RWPE1 (cell line): Measurements from ENCODE around the gene HS3ST5.

Experiments
- CTCF ChIA-PET: fragments of 350-600 bp; sonication (Branson Sonifier 250); formaldehyde crosslinking; extraction: SDS; loops from one replicate; lab custom pipeline; 2021; lab: Yijun Ruan, JAX
- POLR2A ChIA-PET: fragments of 400-600 bp; formaldehyde crosslinking; extraction: SDS; loops from one replicate; lab custom pipeline; 2020; ENCODE audit warnings: antibody characterized with exemption; ENCODE audit not compliant: low non-redundant PET; lab: Yijun Ruan, JAX
- DNase-seq: peaks from one replicate; pipeline ENCODE4 v3.0.0; 2012; ENCODE audit warnings: low spot score
- H3K27ac ChIP-seq: fragments of 450-650 bp; 2 replicates; pipeline ENCODE4 v1.5.1; 2017
- TF ChIP-seq, protein P1 (sequence below): fragments of 450-650 bp; conservative IDR thresholded peaks from 2 replicates; pipeline ENCODE4 v1.5.1; 2017; ENCODE audit warnings: low read depth, mild to moderate bottlenecking

The HS3ST5 gene

DNA sequence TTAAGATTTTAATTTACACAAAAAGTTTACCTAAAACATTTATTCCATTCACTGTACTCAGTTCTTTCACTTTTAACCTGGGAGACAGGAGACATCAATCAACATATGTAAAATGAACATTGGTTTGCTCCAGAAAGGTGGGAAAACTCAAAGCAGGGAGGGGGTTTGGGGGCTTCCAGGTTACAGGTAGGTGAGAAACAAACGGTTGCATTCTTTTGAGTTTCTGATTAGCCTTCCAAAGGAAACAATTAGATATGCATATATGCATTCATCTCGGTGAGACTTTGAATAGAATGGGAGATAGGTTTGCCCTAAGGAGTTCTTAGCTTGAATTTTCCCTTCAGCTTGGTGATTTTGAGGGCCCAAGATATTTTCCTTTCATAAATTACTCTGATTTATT, 333.6 kb downstream of the HS3ST5 start:
- TF ChIP-seq, protein P1, sequence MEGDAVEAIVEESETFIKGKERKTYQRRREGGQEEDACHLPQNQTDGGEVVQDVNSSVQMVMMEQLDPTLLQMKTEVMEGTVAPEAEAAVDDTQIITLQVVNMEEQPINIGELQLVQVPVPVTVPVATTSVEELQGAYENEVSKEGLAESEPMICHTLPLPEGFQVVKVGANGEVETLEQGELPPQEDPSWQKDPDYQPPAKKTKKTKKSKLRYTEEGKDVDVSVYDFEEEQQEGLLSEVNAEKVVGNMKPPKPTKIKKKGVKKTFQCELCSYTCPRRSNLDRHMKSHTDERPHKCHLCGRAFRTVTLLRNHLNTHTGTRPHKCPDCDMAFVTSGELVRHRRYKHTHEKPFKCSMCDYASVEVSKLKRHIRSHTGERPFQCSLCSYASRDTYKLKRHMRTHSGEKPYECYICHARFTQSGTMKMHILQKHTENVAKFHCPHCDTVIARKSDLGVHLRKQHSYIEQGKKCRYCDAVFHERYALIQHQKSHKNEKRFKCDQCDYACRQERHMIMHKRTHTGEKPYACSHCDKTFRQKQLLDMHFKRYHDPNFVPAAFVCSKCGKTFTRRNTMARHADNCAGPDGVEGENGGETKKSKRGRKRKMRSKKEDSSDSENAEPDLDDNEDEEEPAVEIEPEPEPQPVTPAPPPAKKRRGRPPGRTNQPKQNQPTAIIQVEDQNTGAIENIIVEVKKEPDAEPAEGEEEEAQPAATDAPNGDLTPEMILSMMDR = no peak
- no peak overlapping the region for H3K27ac ChIP-seq
- DNase-seq = no peak
- ChIA-PET CTCF (interaction anchor here (0.7 kb wide), 1 partner anchor 750 kb away, joined by 3 read pairs; no protein-coding TSS in a partner anchor), POLR2A (no interaction called here)

DNA sequence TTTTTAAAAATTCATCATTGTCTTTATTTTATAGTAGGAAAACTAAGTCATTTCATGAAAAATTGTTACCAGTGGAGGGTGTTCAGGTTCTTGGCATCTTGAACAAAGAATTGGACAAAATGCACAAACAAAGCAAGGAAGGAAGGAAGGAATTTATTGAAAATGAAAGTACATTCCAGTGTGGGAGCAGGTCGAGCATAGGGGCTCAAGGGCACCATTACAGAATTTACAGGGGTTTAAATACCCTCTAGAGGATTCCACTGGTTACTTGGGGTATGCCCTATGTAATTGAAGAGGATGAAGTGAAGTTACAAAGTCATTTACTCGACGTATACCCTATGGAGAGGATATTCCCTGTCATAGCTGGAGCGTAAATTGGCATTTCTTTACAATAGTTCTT, 334.5 kb downstream of the HS3ST5 start:
- no peak for DNase-seq
- ChIA-PET CTCF (no interaction called here), POLR2A (no interaction called here)
- TF ChIP-seq, protein P1 = no peak
- no peak overlapping the region for H3K27ac ChIP-seq

DNA sequence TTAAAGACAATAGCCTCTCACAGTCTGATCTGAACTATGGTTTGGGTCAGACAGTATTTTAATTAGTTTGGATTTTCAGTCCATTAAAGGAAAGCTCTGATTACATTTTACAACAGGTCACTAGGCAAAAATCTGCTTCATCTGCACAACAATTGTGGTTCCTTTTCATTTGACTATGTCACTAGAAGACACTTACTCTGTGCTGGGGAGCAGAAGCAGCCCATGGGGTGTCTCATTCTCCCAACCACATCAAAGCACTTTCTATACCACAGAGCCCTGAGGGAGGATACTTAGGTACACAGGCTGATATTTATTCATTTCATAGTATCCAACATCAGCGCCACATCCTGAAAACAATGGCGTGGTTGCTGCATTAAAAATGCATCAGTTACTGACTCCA, 335.3 kb downstream of the HS3ST5 start:
- no peak for DNase-seq
- POLR2A ChIA-PET = no interaction called here
- CTCF ChIA-PET = no interaction called here
- TF ChIP-seq, protein P1 = no peak
- no peak overlapping the region for H3K27ac ChIP-seq
